HepG2 (cell line): ENCODE measurements around the gene TPX2. TPM values are rescaled to one million over a fixed set of nuclear protein-coding genes. Genes with fewer than 3 reads are reported as not detected.

Experiments used
- GATAD2A ChIP-seq: IDR thresholded peaks from 2 replicates; pipeline ENCODE4 v1.6.1; 2016
- HDAC2 ChIP-seq: sonication (generic); formaldehyde crosslinking; IDR thresholded peaks from 2 replicates; pipeline ENCODE4 v1.4.0; 2020; ENCODE audit warnings: missing genetic modification reagents
- HNF4G ChIP-seq, 2 experiments: sonication (generic) in 1 of 2; formaldehyde crosslinking in 1 of 2; IDR thresholded peaks; 2 replicates each; pipeline versions ENCODE4 v1.4.0 to v1.6.1; 2011 to 2020; ENCODE audit warnings: borderline replicate concordance in 2 of 2, low read depth in 2 of 2, mild to moderate bottlenecking in 2 of 2, low read length in 1 of 2, missing genetic modification reagents in 1 of 2, moderate library complexity in 1 of 2
- MXD4 ChIP-seq: IDR thresholded peaks from 2 replicates; pipeline ENCODE4 v1.6.1; 2016; ENCODE audit warnings: mild to moderate bottlenecking, missing biosample characterization, missing genetic modification reagents
- PHF21A ChIP-seq: sonication (generic); formaldehyde crosslinking; IDR thresholded peaks from 2 replicates; pipeline ENCODE4 v1.5.0; 2020; ENCODE audit warnings: mild to moderate bottlenecking, missing genetic modification reagents
- SAP130 ChIP-seq: IDR thresholded peaks from 2 replicates; pipeline ENCODE4 v1.6.1; 2016; ENCODE audit warnings: low read depth
- ZBED4 ChIP-seq: sonication (generic); formaldehyde crosslinking; IDR thresholded peaks from 2 replicates; pipeline ENCODE4 v1.4.0; 2020; ENCODE audit warnings: missing genetic modification reagents, borderline replicate concordance
- polyA plus RNA-seq, 8 experiments: library from polyadenylated mRNA; depleted of rRNA in 3 of 8; stranded (reverse) in 7 of 8; unstranded in 1 of 8; fragments of >200 nt; fragmentation: Illumina TruSeq in 4 of 8; extraction: Trizol in 4 of 8; gene quantifications; 2 replicates each; pipeline versions ENCODE4 v1.2.1 to v1.2.3, GENCODE V29; 2011 to 2016; ENCODE audit warnings: low read depth in 4 of 8, missing spikeins in 1 of 8, mixed read lengths in 1 of 8; ENCODE audit not compliant: insufficient read depth in 1 of 8
- total RNA-seq, 5 experiments: library from RNA; depleted of rRNA; stranded (reverse); fragments of >200 nt; fragmentation: Illumina TruSeq; extraction: Trizol; gene quantifications; 2 replicates each; pipeline ENCODE4 v1.2.3, GENCODE V29; 2016; ENCODE audit warnings: low read depth in 1 of 5
- TF ChIP-seq, protein P1 (sequence below): sonication (generic); formaldehyde crosslinking; IDR thresholded peaks from 2 replicates; pipeline ENCODE4 v1.5.1; 2020; ENCODE audit warnings: missing genetic modification reagents, mild to moderate bottlenecking, borderline replicate concordance
- TF ChIP-seq, protein P2 (sequence below): sonication (generic); formaldehyde crosslinking; IDR thresholded peaks from 2 replicates; pipeline ENCODE4 v1.4.0; 2020; ENCODE audit warnings: missing genetic modification reagents, borderline replicate concordance
- TF ChIP-seq, protein P3 (sequence below): sonication (generic); formaldehyde crosslinking; IDR thresholded peaks from 2 replicates; pipeline ENCODE4 v1.5.0; 2020; ENCODE audit warnings: missing genetic modification reagents
- TF ChIP-seq, protein P4 (sequence below): sonication (generic); formaldehyde crosslinking; IDR thresholded peaks from 2 replicates; pipeline ENCODE4 v1.5.0; 2020; ENCODE audit warnings: missing genetic modification reagents

The TPX2 gene
- total and polyA plus RNA-seq, 2 of the 13 experiments (the other 11 are each of a cell fraction or from before 2014, with no cell fraction given): 34.3 to 124 TPM

DNA sequence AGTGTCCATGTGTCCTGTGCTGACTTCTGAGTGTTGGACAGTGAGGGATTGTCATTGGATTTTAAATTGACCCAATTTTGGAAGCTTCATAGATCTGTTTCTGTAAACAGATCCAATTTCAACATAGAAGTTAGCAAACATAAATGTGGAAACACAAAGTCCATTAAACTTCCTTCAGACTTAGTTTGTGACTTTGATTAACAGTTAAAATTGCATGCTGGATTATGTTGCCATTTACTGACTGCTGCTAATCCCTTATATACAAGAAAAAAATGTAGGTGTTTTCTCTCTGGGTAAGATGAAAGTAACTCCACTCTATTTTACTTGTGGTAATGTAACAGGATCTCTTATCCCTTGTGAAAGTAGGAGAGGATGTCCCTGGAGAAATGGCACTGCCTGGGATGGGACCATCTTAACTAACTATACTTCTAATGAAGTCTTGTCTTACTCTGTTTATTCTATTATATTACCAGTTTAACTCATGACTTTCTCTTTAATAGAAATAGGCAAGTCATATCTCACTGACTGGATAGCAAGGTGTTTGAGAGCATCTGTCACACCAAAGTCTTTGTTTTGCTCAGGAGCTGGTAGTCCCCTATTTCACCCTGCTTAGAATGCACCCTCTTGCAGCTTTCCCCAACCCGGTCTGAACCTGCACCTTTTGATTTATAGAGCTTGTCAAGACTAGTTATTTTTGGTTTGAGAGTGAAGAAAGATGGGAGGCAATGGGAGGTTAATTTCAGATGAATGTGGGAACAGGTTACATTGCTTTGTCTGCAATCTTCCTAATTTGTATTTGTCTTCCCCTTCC is 7.2 kb downstream of the TPX2 start (continued):
- TF ChIP-seq, protein P1, sequence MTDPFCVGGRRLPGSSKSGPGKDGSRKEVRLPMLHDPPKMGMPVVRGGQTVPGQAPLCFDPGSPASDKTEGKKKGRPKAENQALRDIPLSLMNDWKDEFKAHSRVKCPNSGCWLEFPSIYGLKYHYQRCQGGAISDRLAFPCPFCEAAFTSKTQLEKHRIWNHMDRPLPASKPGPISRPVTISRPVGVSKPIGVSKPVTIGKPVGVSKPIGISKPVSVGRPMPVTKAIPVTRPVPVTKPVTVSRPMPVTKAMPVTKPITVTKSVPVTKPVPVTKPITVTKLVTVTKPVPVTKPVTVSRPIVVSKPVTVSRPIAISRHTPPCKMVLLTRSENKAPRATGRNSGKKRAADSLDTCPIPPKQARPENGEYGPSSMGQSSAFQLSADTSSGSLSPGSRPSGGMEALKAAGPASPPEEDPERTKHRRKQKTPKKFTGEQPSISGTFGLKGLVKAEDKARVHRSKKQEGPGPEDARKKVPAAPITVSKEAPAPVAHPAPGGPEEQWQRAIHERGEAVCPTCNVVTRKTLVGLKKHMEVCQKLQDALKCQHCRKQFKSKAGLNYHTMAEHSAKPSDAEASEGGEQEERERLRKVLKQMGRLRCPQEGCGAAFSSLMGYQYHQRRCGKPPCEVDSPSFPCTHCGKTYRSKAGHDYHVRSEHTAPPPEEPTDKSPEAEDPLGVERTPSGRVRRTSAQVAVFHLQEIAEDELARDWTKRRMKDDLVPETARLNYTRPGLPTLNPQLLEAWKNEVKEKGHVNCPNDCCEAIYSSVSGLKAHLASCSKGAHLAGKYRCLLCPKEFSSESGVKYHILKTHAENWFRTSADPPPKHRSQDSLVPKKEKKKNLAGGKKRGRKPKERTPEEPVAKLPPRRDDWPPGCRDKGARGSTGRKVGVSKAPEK (CRISPR knock-in tag): no peak
- no peak for TF ChIP-seq HDAC2 (CRISPR knock-in tag)
- TF ChIP-seq GATAD2A (CRISPR knock-in tag): peak; percentile 59; the same call in 1 of the 2 replicates
- no peak for TF ChIP-seq PHF21A (CRISPR knock-in tag)
- TF ChIP-seq SAP130: peak; percentile 25; the same call in 1 of the 2 replicates
- TF ChIP-seq ZBED4 (CRISPR knock-in tag): 0 out of 2 replicates have a peak, but pooled peaks have one; percentile 35
- TF ChIP-seq HNF4G (IDR thresholded peaks at IDR 0.05; ENCODE audit: borderline replicate concordance, low read depth, low read length): no peak
- no peak for TF ChIP-seq HNF4G (CRISPR knock-in tag; IDR thresholded peaks at IDR 0.05; ENCODE audit: borderline replicate concordance, low read depth)
- TF ChIP-seq MXD4: no peak
- TF ChIP-seq, protein P2, sequence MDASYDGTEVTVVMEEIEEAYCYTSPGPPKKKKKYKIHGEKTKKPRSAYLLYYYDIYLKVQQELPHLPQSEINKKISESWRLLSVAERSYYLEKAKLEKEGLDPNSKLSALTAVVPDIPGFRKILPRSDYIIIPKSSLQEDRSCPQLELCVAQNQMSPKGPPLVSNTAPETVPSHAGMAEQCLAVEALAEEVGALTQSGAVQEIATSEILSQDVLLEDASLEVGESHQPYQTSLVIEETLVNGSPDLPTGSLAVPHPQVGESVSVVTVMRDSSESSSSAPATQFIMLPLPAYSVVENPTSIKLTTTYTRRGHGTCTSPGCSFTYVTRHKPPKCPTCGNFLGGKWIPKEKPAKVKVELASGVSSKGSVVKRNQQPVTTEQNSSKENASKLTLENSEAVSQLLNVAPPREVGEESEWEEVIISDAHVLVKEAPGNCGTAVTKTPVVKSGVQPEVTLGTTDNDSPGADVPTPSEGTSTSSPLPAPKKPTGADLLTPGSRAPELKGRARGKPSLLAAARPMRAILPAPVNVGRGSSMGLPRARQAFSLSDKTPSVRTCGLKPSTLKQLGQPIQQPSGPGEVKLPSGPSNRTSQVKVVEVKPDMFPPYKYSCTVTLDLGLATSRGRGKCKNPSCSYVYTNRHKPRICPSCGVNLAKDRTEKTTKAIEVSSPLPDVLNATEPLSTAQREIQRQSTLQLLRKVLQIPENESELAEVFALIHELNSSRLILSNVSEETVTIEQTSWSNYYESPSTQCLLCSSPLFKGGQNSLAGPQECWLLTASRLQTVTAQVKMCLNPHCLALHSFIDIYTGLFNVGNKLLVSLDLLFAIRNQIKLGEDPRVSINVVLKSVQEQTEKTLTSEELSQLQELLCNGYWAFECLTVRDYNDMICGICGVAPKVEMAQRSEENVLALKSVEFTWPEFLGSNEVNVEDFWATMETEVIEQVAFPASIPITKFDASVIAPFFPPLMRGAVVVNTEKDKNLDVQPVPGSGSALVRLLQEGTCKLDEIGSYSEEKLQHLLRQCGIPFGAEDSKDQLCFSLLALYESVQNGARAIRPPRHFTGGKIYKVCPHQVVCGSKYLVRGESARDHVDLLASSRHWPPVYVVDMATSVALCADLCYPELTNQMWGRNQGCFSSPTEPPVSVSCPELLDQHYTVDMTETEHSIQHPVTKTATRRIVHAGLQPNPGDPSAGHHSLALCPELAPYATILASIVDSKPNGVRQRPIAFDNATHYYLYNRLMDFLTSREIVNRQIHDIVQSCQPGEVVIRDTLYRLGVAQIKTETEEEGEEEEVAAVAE: no peak
- TF ChIP-seq, protein P3, sequence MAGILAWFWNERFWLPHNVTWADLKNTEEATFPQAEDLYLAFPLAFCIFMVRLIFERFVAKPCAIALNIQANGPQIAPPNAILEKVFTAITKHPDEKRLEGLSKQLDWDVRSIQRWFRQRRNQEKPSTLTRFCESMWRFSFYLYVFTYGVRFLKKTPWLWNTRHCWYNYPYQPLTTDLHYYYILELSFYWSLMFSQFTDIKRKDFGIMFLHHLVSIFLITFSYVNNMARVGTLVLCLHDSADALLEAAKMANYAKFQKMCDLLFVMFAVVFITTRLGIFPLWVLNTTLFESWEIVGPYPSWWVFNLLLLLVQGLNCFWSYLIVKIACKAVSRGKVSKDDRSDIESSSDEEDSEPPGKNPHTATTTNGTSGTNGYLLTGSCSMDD: no peak
- TF ChIP-seq, protein P4, sequence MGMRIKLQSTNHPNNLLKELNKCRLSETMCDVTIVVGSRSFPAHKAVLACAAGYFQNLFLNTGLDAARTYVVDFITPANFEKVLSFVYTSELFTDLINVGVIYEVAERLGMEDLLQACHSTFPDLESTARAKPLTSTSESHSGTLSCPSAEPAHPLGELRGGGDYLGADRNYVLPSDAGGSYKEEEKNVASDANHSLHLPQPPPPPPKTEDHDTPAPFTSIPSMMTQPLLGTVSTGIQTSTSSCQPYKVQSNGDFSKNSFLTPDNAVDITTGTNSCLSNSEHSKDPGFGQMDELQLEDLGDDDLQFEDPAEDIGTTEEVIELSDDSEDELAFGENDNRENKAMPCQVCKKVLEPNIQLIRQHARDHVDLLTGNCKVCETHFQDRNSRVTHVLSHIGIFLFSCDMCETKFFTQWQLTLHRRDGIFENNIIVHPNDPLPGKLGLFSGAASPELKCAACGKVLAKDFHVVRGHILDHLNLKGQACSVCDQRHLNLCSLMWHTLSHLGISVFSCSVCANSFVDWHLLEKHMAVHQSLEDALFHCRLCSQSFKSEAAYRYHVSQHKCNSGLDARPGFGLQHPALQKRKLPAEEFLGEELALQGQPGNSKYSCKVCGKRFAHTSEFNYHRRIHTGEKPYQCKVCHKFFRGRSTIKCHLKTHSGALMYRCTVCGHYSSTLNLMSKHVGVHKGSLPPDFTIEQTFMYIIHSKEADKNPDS (CRISPR knock-in tag): no peak
